ENCODE results near the gene CDC25C.
"Not testable (repeated sequence)": the region's sequence is repeated elsewhere in the genome, so short reads cannot be mapped to it uniquely, and the experiment has no call there.

CDC25C gene

DNA sequence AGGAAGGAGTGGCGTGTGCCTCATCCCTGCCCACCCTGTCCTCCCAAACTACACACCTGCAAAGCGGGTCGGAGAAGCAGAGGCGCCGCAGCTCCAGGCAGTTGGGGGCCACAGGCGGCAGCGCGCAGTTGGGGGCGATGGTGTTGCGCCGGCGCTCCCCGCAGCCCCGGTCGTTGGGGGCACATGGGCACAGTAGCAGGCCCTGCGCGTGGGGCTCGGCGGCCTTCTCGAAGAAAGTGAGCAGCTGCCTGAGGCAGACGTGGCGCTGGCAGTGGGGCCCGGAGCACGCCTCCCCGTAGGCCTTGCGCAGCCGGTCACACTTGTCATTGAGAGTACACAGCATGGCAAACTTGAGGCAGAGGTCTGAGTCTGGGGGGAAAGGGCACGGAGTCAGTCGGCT, 74.0 kb downstream of the CDC25C start:
- in situ Hi-C loops (cut with HindIII; ENCODE audit: low pct_unique_long_range_greater_than_20kb, low sequenced_read_pairs), result no loop called here
- no peak for TF ChIP-seq JUND (IDR thresholded peaks at IDR 0.05; ENCODE audit: low read depth)
- DNase-seq (ENCODE audit: low read depth in 1 of 2, low spot score in 1 of 2), result no peak

DNA sequence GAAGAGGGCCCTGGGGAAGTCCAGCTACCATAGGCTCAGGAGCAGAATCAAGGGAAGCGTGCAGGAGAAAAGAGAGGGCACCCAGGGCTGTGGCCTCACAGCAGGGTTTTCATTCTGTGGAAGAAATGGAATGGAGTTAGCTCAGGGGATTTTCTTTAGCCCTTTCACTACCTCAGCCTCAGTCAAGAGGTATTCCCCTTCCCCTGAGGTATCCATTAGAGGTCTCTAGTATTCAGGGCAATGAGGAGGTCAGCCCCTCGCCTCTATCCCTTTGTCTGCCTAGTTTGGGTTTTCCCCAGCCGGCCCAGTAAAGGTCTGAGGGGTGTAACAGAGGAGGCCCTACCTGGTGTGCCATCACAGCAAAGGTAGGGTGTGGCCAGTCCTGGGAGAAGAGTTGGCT, 78.7 kb downstream of the CDC25C start:
- no peak for TF ChIP-seq JUND (IDR thresholded peaks at IDR 0.05; ENCODE audit: low read depth)
- in situ Hi-C loops (cut with HindIII; ENCODE audit: low pct_unique_long_range_greater_than_20kb, low sequenced_read_pairs), result no loop called here
- DNase-seq (ENCODE audit: low read depth in 1 of 2, low spot score in 1 of 2), result no peak

DNA sequence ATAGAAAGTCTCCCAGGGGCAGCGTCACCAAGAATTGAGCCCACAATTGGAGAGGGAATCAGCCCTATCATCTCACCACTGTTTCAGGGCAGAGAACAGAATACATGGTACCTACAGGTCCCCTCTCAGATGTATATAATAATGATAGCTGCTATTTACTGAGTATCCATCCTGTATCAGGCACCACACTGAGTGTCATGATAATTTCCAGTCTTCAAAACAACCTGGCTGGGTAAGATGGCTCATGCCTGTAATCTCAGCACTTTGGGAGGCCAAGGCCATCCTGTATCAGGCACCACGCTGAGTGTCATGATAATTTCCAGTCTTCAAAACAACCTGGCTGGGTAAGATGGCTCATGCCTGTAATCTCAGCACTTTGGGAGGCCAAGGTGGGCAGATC, 83.8 kb downstream of the CDC25C start:
- in situ Hi-C loops (cut with HindIII; ENCODE audit: low pct_unique_long_range_greater_than_20kb, low sequenced_read_pairs); DNase-seq (ENCODE audit: low read depth in 1 of 2, low spot score in 1 of 2): not testable (repeated sequence)

GRCh38 chr5:138246822-138247221, 84.8 kb downstream of the CDC25C start:
- no peak for TF ChIP-seq JUND (IDR thresholded peaks at IDR 0.05; ENCODE audit: low read depth)
- in situ Hi-C loops (cut with HindIII; ENCODE audit: low pct_unique_long_range_greater_than_20kb, low sequenced_read_pairs), result no loop called here

DNA sequence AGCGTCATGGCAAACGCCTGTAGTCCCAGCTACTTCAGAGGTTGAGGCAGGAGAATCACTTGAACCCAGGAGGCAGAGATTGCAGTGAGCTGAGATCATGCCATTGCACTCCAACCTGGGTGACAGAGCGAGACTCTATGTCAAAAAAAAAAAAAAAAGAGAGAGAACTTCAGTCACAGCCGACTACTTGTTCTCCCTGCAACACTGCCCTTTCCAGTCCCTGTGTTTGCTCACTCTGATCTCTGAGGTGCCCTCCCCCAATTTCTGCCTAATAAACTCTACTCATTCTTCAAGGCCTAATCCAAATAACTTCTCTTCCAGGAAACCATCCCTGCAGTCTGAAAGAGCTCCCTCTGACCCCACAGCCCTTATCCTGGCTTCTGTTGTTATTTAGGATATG, 85.3 kb downstream of the CDC25C start:
- in situ Hi-C loops (cut with HindIII; ENCODE audit: low pct_unique_long_range_greater_than_20kb, low sequenced_read_pairs), result no loop called here
- no peak for TF ChIP-seq JUND (IDR thresholded peaks at IDR 0.05; ENCODE audit: low read depth)
- no peak for DNase-seq (ENCODE audit: low read depth in 1 of 2, low spot score in 1 of 2)

More at GRCh38 chr5:138246822-138247221, 84.8 kb downstream of the CDC25C start:
- no peak for DNase-seq (ENCODE audit: low read depth in 1 of 2, low spot score in 1 of 2)

- in situ Hi-C loops (cut with HindIII; ENCODE audit: low pct_unique_long_range_greater_than_20kb, low sequenced_read_pairs), result no loop called here
- no peak for TF ChIP-seq JUND (IDR thresholded peaks at IDR 0.05; ENCODE audit: low read depth)
- DNase-seq (ENCODE audit: low read depth in 1 of 2, low spot score in 1 of 2), result no peak
These were observed 85.9 kb downstream of the CDC25C start for GRCh38 chr5:138245717-138246116.

DNA sequence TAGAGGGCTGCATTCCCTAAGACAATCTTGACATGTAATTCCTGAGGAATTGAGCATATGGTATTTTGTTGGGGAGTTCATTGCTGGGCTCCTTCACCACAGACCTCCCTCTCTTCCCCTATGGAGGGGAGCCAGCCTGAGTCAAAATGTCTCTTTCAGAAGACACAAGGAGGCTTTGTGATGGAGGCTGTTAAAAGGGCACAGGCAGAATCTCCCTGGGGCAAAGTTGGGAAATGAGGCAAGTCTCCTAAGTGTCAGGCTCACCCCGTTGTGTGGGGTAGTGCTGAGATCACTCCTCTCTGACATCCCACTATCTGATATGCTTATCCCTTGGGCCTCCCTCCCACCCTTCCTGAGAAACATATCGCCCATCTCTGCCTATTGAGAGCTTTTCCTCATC, 87.8 kb downstream of the CDC25C start:
- in situ Hi-C loops (cut with HindIII; ENCODE audit: low pct_unique_long_range_greater_than_20kb, low sequenced_read_pairs), result no loop called here
- DNase-seq (ENCODE audit: low read depth in 1 of 2, low spot score in 1 of 2), result no peak
- no peak for TF ChIP-seq JUND (IDR thresholded peaks at IDR 0.05; ENCODE audit: low read depth)

DNA sequence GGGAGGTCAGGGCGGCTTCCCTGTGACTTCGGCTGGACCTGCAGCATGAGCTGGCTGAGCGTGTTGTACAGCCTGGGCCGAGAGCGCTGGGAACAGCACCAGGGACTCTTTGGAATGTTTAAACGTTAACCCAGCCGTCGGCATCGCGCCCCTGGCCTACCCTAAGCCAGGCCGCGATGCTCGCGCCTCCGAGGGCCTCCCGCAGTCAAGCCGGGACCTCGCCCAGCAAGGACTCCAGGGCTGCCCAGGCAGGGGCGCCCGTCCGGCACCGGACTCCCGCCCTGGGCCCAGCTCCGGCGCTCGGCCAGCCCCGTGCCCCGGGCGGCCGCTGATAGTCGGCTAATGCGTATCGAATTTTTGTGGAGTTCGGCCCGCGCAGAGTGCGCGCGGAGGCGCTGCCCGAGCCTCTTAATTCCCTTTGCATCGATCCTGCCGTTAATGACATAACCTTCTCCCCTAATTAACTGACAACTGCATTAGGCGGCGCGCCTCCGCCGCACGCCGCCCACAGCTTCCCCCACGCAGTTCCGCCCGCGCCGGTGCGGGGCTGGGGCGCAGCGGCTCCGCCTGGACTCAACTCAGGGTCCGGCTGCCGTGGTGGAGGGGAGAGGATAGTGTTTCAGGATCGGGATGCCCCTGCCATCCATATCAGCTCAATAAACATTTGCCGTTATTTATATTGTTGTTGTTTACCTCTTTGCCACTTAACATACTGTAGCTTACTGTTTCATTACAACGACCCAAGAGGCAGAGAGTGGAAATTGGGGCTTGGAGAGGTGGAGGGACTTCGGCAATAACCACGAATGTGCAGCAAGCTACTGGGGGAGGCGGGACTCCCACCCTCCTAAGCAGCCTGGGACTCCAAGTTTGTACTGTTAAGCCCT, 89.7 kb downstream of the CDC25C start:
- DNase-seq (ENCODE audit: low read depth in 1 of 2, low spot score in 1 of 2), result no peak
- in situ Hi-C loops (cut with HindIII; ENCODE audit: low pct_unique_long_range_greater_than_20kb, low sequenced_read_pairs), result no loop called here
- no peak for TF ChIP-seq JUND (IDR thresholded peaks at IDR 0.05; ENCODE audit: low read depth)

GRCh38 chr5:138240650-138241385, 90.8 kb downstream of the CDC25C start:
- TF ChIP-seq JUND (IDR thresholded peaks at IDR 0.05; ENCODE audit: low read depth), result no peak
- no peak for DNase-seq (ENCODE audit: low read depth in 1 of 2, low spot score in 1 of 2)
- in situ Hi-C loops (cut with HindIII; ENCODE audit: low pct_unique_long_range_greater_than_20kb, low sequenced_read_pairs), result no loop called here

GRCh38 chr5:138238034-138238433, 93.6 kb downstream of the CDC25C start:
- in situ Hi-C loops (cut with HindIII; ENCODE audit: low pct_unique_long_range_greater_than_20kb, low sequenced_read_pairs), result no loop called here
- TF ChIP-seq JUND (IDR thresholded peaks at IDR 0.05; ENCODE audit: low read depth), result no peak
- no peak for DNase-seq (ENCODE audit: low read depth in 1 of 2, low spot score in 1 of 2)
